Neural cell (in vitro differentiated cells): ENCODE results near the gene NFIX. TPM values are rescaled to one million over a fixed set of nuclear protein-coding genes. Genes with fewer than 3 reads are reported as not detected.

ENCODE experiments used
- H2AFZ ChIP-seq: fragments of 200-600, 300-800 bp; sonication (generic), shearing (Covaris generic); 2 replicates; pipeline ENCODE4 v1.6.0; 2014; ENCODE audit warnings: low read depth, mild to moderate bottlenecking, antibody characterized with exemption, low read length, moderate library complexity
- H3F3A ChIP-seq: fragments of 200-600 bp; shearing (Covaris generic); 2 replicates; pipeline ENCODE4 v1.6.1; 2016; ENCODE audit warnings: mild to moderate bottlenecking, moderate library complexity, mixed read lengths, antibody characterized with exemption, low read length; ENCODE audit not compliant: insufficient read depth, poor library complexity, severe bottlenecking
- H3K27ac ChIP-seq: fragments of 200-600, 300-800 bp; sonication (generic), shearing (Covaris generic); 2 replicates; pipeline ENCODE4 v1.5.1; 2014; ENCODE audit warnings: mild to moderate bottlenecking, low read length, moderate library complexity
- H3K27me3 ChIP-seq: fragments of 300-800, 200-600 bp; sonication (generic), shearing (Covaris generic); 2 replicates; pipeline ENCODE4 v1.6.0; 2014; ENCODE audit warnings: mild to moderate bottlenecking, low read depth, low read length, moderate library complexity; ENCODE audit not compliant: insufficient read depth
- H3K36me3 ChIP-seq: fragments of 300-800, 200-600 bp; sonication (generic), shearing (Covaris generic); 2 replicates; pipeline ENCODE4 v1.5.1; 2014; ENCODE audit warnings: mild to moderate bottlenecking, antibody characterized with exemption, low read length, moderate library complexity; ENCODE audit not compliant: insufficient read depth
- H3K4me2 ChIP-seq: fragments of 300-800, 200-600 bp; sonication (generic), shearing (Covaris generic); 2 replicates; pipeline ENCODE4 v1.6.0; 2014; ENCODE audit warnings: mild to moderate bottlenecking, low read length
- H3K4me3 ChIP-seq: fragments of 300-800, 200-600 bp; sonication (generic), shearing (Covaris generic); 2 replicates; pipeline ENCODE4 v1.5.1; 2014; ENCODE audit warnings: mild to moderate bottlenecking, low read length, moderate library complexity
- H3K79me2 ChIP-seq: fragments of 200-600 bp; shearing (Covaris generic); replicated peaks from 2 replicates; pipeline ENCODE4 v1.6.0; 2014; ENCODE audit warnings: mild to moderate bottlenecking, low read length, moderate library complexity; ENCODE audit not compliant: insufficient read depth
- H3K9ac ChIP-seq: fragments of 300-800, 200-600 bp; sonication (generic), shearing (Covaris generic); 2 replicates; pipeline ENCODE4 v1.6.1; 2016; ENCODE audit warnings: mild to moderate bottlenecking, low read length, mixed read lengths
- H3K9me2 ChIP-seq: fragments of 200-600 bp; shearing (Covaris generic); 2 replicates; pipeline ENCODE4 v1.6.1; 2016; ENCODE audit warnings: mild to moderate bottlenecking, low read length, mixed read lengths; ENCODE audit not compliant: insufficient read depth
- H3K9me3 ChIP-seq: fragments of 200-600, 300-800 bp; sonication (generic), shearing (Covaris generic); 2 replicates; pipeline ENCODE4 v1.6.1; 2016; ENCODE audit warnings: mild to moderate bottlenecking, mixed run types, low read length, moderate library complexity, mixed read lengths
- H4K20me1 ChIP-seq: fragments of 200-600 bp; shearing (Covaris generic); 2 replicates; pipeline ENCODE4 v1.6.1; 2016; ENCODE audit warnings: mild to moderate bottlenecking, mixed run types; ENCODE audit not compliant: insufficient read depth
- CTCF ChIP-seq: fragments of 450-650 bp; IDR thresholded peaks from 2 replicates; pipeline ENCODE4 v1.5.1; 2014; ENCODE audit warnings: antibody characterized with exemption, mild to moderate bottlenecking, moderate library complexity; ENCODE audit not compliant: poor library complexity, severe bottlenecking
- EP300 ChIP-seq: fragments of 450-650 bp; conservative IDR thresholded peaks from 2 replicates; pipeline ENCODE4 v1.6.1; 2014; ENCODE audit warnings: antibody characterized with exemption, mild to moderate bottlenecking, moderate library complexity; ENCODE audit not compliant: poor library complexity, severe bottlenecking
- EZH2 ChIP-seq: fragments of 200-600, 300-800 bp; shearing (Covaris generic), sonication (generic); IDR thresholded peaks from 2 replicates; pipeline ENCODE4 v1.6.1; 2014; ENCODE audit warnings: antibody characterized with exemption, low read length, borderline replicate concordance, mild to moderate bottlenecking; ENCODE audit not compliant: insufficient read depth, poor library complexity, severe bottlenecking
- MXI1 ChIP-seq: fragments of 450-650 bp; conservative IDR thresholded peaks from 2 replicates; pipeline ENCODE4 v1.6.1; 2014; ENCODE audit warnings: antibody characterized with exemption, mild to moderate bottlenecking; ENCODE audit not compliant: poor library complexity, severe bottlenecking
- POLR2AphosphoS5 ChIP-seq: IDR thresholded peaks from 2 replicates; pipeline ENCODE4 v1.6.1; 2012
- RAD21 ChIP-seq: fragments of 450-650 bp; conservative IDR thresholded peaks from 2 replicates; pipeline ENCODE4 v1.6.1; 2014; ENCODE audit warnings: antibody characterized with exemption, mild to moderate bottlenecking, moderate library complexity
- REST ChIP-seq: IDR thresholded peaks from 2 replicates; pipeline ENCODE4 v1.6.1; 2012; ENCODE audit warnings: borderline replicate concordance
- SMC3 ChIP-seq: fragments of 450-650 bp; conservative IDR thresholded peaks from 2 replicates; pipeline ENCODE4 v1.6.1; 2014; ENCODE audit warnings: antibody characterized with exemption, mild to moderate bottlenecking, moderate library complexity; ENCODE audit not compliant: poor library complexity
- TAF1 ChIP-seq: IDR thresholded peaks from 2 replicates; pipeline ENCODE4 v1.6.1; 2012; ENCODE audit warnings: low read depth
- polyA plus RNA-seq: library from polyadenylated mRNA; depleted of rRNA; stranded (reverse); fragments of >200 nt; gene quantifications from 2 replicates; pipeline ENCODE4 v1.2.3, GENCODE V29; 2014

Gene NFIX
- polyA plus RNA-seq, 1 donor from 2014 or later = not detected

GRCh38 chr19:13121551-13122274 lies 126.4 kb downstream of the NFIX start:
- Histone ChIP-seq H3K9me2 (no peaks in the 10 kb centered on the region), H3K4me2 (no peak overlapping the region), H3F3A (no peaks in the 10 kb centered on the region), H3K9ac (no peak overlapping the region), H3K27ac (no peak overlapping the region), H3K27me3 (no peaks in the 10 kb centered on the region), H2AFZ (no peak overlapping the region), H3K4me3 (no peak overlapping the region), H4K20me1 (no peaks in the 10 kb centered on the region), H3K36me3 (no peaks in the 10 kb centered on the region), H3K79me2 (peaks cover 44% of the 10 kb centered on the region), H3K9me3 (no peaks in the 10 kb centered on the region)
- TF ChIP-seq CTCF (no peak), SMC3 (no peak), TAF1 (no peak), REST (no peak), MXI1 (no peak), RAD21 (no peak), EP300 (no peak), EZH2 (no peak), POLR2AphosphoS5 (no peak)

- Histone ChIP-seq H3K27ac (no peak overlapping the region), H3K9ac (no peak overlapping the region), H3K4me2 (no peak overlapping the region), H3K9me2 (no peaks in the 10 kb centered on the region), H3K9me3 (no peaks in the 10 kb centered on the region), H3K36me3 (no peaks in the 10 kb centered on the region), H4K20me1 (no peaks in the 10 kb centered on the region), H3K27me3 (no peaks in the 10 kb centered on the region), H2AFZ (no peak overlapping the region), H3K79me2 (peaks cover 44% of the 10 kb centered on the region), H3F3A (no peaks in the 10 kb centered on the region), H3K4me3 (no peak overlapping the region)
- TF ChIP-seq EP300 (no peak), EZH2 (no peak), RAD21 (no peak)
Observed at GRCh38 chr19:13122275-13122878, 127.1 kb downstream of the NFIX start.
